Neural cell (in vitro differentiated cells): ENCODE measurements around the gene BCL6. TPM values are rescaled to one million over a fixed set of nuclear protein-coding genes. Genes with fewer than 3 reads are reported as not detected.

Source experiments
- H2AFZ ChIP-seq: fragments of 200-600, 300-800 bp; sonication (generic), shearing (Covaris generic); 2 replicates; pipeline ENCODE4 v1.6.0; 2014; ENCODE audit warnings: low read depth, mild to moderate bottlenecking, antibody characterized with exemption, low read length, moderate library complexity
- H3F3A ChIP-seq: fragments of 200-600 bp; shearing (Covaris generic); 2 replicates; pipeline ENCODE4 v1.6.1; 2016; ENCODE audit warnings: mild to moderate bottlenecking, moderate library complexity, mixed read lengths, antibody characterized with exemption, low read length; ENCODE audit not compliant: insufficient read depth, poor library complexity, severe bottlenecking
- H3K27ac ChIP-seq: fragments of 200-600, 300-800 bp; sonication (generic), shearing (Covaris generic); 2 replicates; pipeline ENCODE4 v1.5.1; 2014; ENCODE audit warnings: mild to moderate bottlenecking, low read length, moderate library complexity
- H3K27me3 ChIP-seq: fragments of 300-800, 200-600 bp; sonication (generic), shearing (Covaris generic); 2 replicates; pipeline ENCODE4 v1.6.0; 2014; ENCODE audit warnings: mild to moderate bottlenecking, low read depth, low read length, moderate library complexity; ENCODE audit not compliant: insufficient read depth
- H3K36me3 ChIP-seq: fragments of 300-800, 200-600 bp; sonication (generic), shearing (Covaris generic); 2 replicates; pipeline ENCODE4 v1.5.1; 2014; ENCODE audit warnings: mild to moderate bottlenecking, antibody characterized with exemption, low read length, moderate library complexity; ENCODE audit not compliant: insufficient read depth
- H3K4me2 ChIP-seq: fragments of 300-800, 200-600 bp; sonication (generic), shearing (Covaris generic); 2 replicates; pipeline ENCODE4 v1.6.0; 2014; ENCODE audit warnings: mild to moderate bottlenecking, low read length
- H3K4me3 ChIP-seq: fragments of 300-800, 200-600 bp; sonication (generic), shearing (Covaris generic); 2 replicates; pipeline ENCODE4 v1.5.1; 2014; ENCODE audit warnings: mild to moderate bottlenecking, low read length, moderate library complexity
- H3K79me2 ChIP-seq: fragments of 200-600 bp; shearing (Covaris generic); replicated peaks from 2 replicates; pipeline ENCODE4 v1.6.0; 2014; ENCODE audit warnings: mild to moderate bottlenecking, low read length, moderate library complexity; ENCODE audit not compliant: insufficient read depth
- H3K9ac ChIP-seq: fragments of 300-800, 200-600 bp; sonication (generic), shearing (Covaris generic); 2 replicates; pipeline ENCODE4 v1.6.1; 2016; ENCODE audit warnings: mild to moderate bottlenecking, low read length, mixed read lengths
- H3K9me2 ChIP-seq: fragments of 200-600 bp; shearing (Covaris generic); 2 replicates; pipeline ENCODE4 v1.6.1; 2016; ENCODE audit warnings: mild to moderate bottlenecking, low read length, mixed read lengths; ENCODE audit not compliant: insufficient read depth
- H3K9me3 ChIP-seq: fragments of 200-600, 300-800 bp; sonication (generic), shearing (Covaris generic); 2 replicates; pipeline ENCODE4 v1.6.1; 2016; ENCODE audit warnings: mild to moderate bottlenecking, mixed run types, low read length, moderate library complexity, mixed read lengths
- H4K20me1 ChIP-seq: fragments of 200-600 bp; shearing (Covaris generic); 2 replicates; pipeline ENCODE4 v1.6.1; 2016; ENCODE audit warnings: mild to moderate bottlenecking, mixed run types; ENCODE audit not compliant: insufficient read depth
- EP300 ChIP-seq: fragments of 450-650 bp; conservative IDR thresholded peaks from 2 replicates; pipeline ENCODE4 v1.6.1; 2014; ENCODE audit warnings: antibody characterized with exemption, mild to moderate bottlenecking, moderate library complexity; ENCODE audit not compliant: poor library complexity, severe bottlenecking
- EZH2 ChIP-seq: fragments of 200-600, 300-800 bp; shearing (Covaris generic), sonication (generic); IDR thresholded peaks from 2 replicates; pipeline ENCODE4 v1.6.1; 2014; ENCODE audit warnings: antibody characterized with exemption, low read length, borderline replicate concordance, mild to moderate bottlenecking; ENCODE audit not compliant: insufficient read depth, poor library complexity, severe bottlenecking
- MXI1 ChIP-seq: fragments of 450-650 bp; conservative IDR thresholded peaks from 2 replicates; pipeline ENCODE4 v1.6.1; 2014; ENCODE audit warnings: antibody characterized with exemption, mild to moderate bottlenecking; ENCODE audit not compliant: poor library complexity, severe bottlenecking
- POLR2AphosphoS5 ChIP-seq: IDR thresholded peaks from 2 replicates; pipeline ENCODE4 v1.6.1; 2012
- RAD21 ChIP-seq: fragments of 450-650 bp; conservative IDR thresholded peaks from 2 replicates; pipeline ENCODE4 v1.6.1; 2014; ENCODE audit warnings: antibody characterized with exemption, mild to moderate bottlenecking, moderate library complexity
- REST ChIP-seq: IDR thresholded peaks from 2 replicates; pipeline ENCODE4 v1.6.1; 2012; ENCODE audit warnings: borderline replicate concordance
- SMC3 ChIP-seq: fragments of 450-650 bp; conservative IDR thresholded peaks from 2 replicates; pipeline ENCODE4 v1.6.1; 2014; ENCODE audit warnings: antibody characterized with exemption, mild to moderate bottlenecking, moderate library complexity; ENCODE audit not compliant: poor library complexity
- TAF1 ChIP-seq: IDR thresholded peaks from 2 replicates; pipeline ENCODE4 v1.6.1; 2012; ENCODE audit warnings: low read depth
- polyA plus RNA-seq: library from polyadenylated mRNA; depleted of rRNA; stranded (reverse); fragments of >200 nt; gene quantifications from 2 replicates; pipeline ENCODE4 v1.2.3, GENCODE V29; 2014
- TF ChIP-seq, protein P1 (sequence below): fragments of 450-650 bp; IDR thresholded peaks from 2 replicates; pipeline ENCODE4 v1.5.1; 2014; ENCODE audit warnings: antibody characterized with exemption, mild to moderate bottlenecking, moderate library complexity; ENCODE audit not compliant: poor library complexity, severe bottlenecking

BCL6 gene
- polyA plus RNA-seq, 1 donor from 2014 or later, result 5.2 TPM

DNA sequence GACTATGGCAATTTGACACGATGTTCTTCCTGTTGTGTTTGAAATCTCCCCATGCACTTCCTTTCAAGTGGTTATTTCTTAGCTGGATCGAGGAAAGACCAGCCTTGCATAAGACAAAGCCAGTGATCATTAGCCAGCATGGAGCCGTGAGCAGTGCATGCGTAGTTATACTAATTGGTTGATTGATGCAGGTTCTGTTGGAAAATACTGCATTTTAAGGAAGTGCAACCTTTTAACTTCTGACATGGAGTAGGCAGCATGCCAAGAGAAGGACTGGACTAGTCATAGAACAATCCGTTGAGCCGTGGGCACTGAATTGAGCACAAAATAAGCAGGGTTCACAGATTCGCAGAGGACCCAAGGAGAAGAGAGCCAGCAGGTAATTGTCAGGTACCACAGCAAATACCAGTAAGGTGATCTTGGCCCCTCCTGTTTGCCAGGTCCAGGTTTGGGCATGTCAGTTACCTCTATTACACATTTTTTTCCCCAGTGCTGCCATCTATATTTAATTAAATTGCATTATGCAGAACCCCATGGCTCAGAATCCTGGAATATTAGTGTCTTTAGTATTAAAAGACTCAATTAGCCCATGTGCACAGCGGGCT lies 29.0 kb upstream of the BCL6 start:
- H2AFZ ChIP-seq, result no peak overlapping the region
- H3K36me3 ChIP-seq, result no peaks in the 10 kb centered on the region
- no peak overlapping the region for H3K27ac ChIP-seq
- no peaks in the 10 kb centered on the region for H4K20me1 ChIP-seq
- H3K4me3 ChIP-seq, result no peak overlapping the region
- no peak overlapping the region for H3K9ac ChIP-seq
- H3K9me3 ChIP-seq, result no peaks in the 10 kb centered on the region
- no peak for TF ChIP-seq POLR2AphosphoS5
- TF ChIP-seq MXI1, result no peak
- TF ChIP-seq EZH2, result no peak
- TF ChIP-seq EP300, result no peak
- TF ChIP-seq REST, result no peak
- no peak for TF ChIP-seq SMC3
- TF ChIP-seq, protein P1, sequence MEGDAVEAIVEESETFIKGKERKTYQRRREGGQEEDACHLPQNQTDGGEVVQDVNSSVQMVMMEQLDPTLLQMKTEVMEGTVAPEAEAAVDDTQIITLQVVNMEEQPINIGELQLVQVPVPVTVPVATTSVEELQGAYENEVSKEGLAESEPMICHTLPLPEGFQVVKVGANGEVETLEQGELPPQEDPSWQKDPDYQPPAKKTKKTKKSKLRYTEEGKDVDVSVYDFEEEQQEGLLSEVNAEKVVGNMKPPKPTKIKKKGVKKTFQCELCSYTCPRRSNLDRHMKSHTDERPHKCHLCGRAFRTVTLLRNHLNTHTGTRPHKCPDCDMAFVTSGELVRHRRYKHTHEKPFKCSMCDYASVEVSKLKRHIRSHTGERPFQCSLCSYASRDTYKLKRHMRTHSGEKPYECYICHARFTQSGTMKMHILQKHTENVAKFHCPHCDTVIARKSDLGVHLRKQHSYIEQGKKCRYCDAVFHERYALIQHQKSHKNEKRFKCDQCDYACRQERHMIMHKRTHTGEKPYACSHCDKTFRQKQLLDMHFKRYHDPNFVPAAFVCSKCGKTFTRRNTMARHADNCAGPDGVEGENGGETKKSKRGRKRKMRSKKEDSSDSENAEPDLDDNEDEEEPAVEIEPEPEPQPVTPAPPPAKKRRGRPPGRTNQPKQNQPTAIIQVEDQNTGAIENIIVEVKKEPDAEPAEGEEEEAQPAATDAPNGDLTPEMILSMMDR, result no peak
- no peak for TF ChIP-seq RAD21
- no peak for TF ChIP-seq TAF1
- no peaks in the 10 kb centered on the region for H3F3A ChIP-seq
- H3K9me2 ChIP-seq, result no peaks in the 10 kb centered on the region
- no peaks in the 10 kb centered on the region for H3K27me3 ChIP-seq
- no peaks in the 10 kb centered on the region for H3K79me2 ChIP-seq
- no peak overlapping the region for H3K4me2 ChIP-seq

GRCh38 chr3:187773233-187774184 lies 28.2 kb upstream of the BCL6 start:
- Histone ChIP-seq H3K27me3 (no peaks in the 10 kb centered on the region), H3K4me2 (no peak overlapping the region), H4K20me1 (no peaks in the 10 kb centered on the region), H3K4me3 (no peak overlapping the region), H3K27ac (no peak overlapping the region), H3K9me3 (no peaks in the 10 kb centered on the region), H2AFZ (no peak overlapping the region), H3F3A (no peaks in the 10 kb centered on the region), H3K9ac (no peak overlapping the region), H3K36me3 (no peaks in the 10 kb centered on the region), H3K9me2 (no peaks in the 10 kb centered on the region), H3K79me2 (no peaks in the 10 kb centered on the region)
- TF ChIP-seq EP300 (no peak), REST (no peak), TAF1 (no peak), SMC3 (no peak), POLR2AphosphoS5 (no peak), RAD21 (no peak), MXI1 (no peak), EZH2 (no peak)
- TF ChIP-seq, protein P1, result no peak
